GM12878 (cell line): ENCODE measurements around the gene CCDC12. TPM values are rescaled to one million over a fixed set of nuclear protein-coding genes. Genes with fewer than 3 reads are reported as not detected.
A peak's percentile ranks its signal among the peaks of the same experiment; 100 is the strongest.

Experiments used
- ASH2L ChIP-seq: fragments of 300-600, 200-600 bp; sonication (generic); IDR thresholded peaks from 2 replicates; pipeline ENCODE4 v1.6.1; 2017; ENCODE audit warnings: low read depth, mild to moderate bottlenecking, borderline replicate concordance
- ATF7 ChIP-seq: fragments of 450-650 bp; IDR thresholded peaks from 2 replicates; pipeline ENCODE4 v1.6.1; 2016; ENCODE audit warnings: low read depth, mild to moderate bottlenecking
- BHLHE40 ChIP-seq, 2 experiments: fragments of 450-650 bp in 1 of 2; IDR thresholded peaks; 2 replicates each; pipeline ENCODE4 v1.6.1; 2011 to 2017; ENCODE audit warnings: low read depth in 2 of 2, borderline replicate concordance in 1 of 2, improper control_type of control experiment in 1 of 2, low read length in 1 of 2, mild to moderate bottlenecking in 1 of 2
- CBX5 ChIP-seq: sonication (generic); IDR thresholded peaks from 2 replicates; pipeline ENCODE4 v1.6.1; 2016; ENCODE audit warnings: low read depth, moderate library complexity, mild to moderate bottlenecking, inconsistent platforms
- CHD2 ChIP-seq: IDR thresholded peaks from 2 replicates; pipeline ENCODE4 v1.6.1; 2011; ENCODE audit warnings: low read depth, low read length, improper control_type of control experiment, borderline replicate concordance
- CREM ChIP-seq: IDR thresholded peaks from 2 replicates; pipeline ENCODE4 v1.6.1; 2014; ENCODE audit warnings: antibody characterized with exemption, low read depth
- FOXM1 ChIP-seq: IDR thresholded peaks from 2 replicates; pipeline ENCODE4 v1.6.1; 2012; ENCODE audit warnings: low read depth, mild to moderate bottlenecking, inconsistent platforms, low read length, moderate library complexity
- IKZF1 ChIP-seq: fragments of 450-650 bp; conservative IDR thresholded peaks from 2 replicates; pipeline ENCODE4 v1.6.1; 2017; ENCODE audit warnings: antibody characterized with exemption, mild to moderate bottlenecking
- JUNB ChIP-seq: IDR thresholded peaks from 2 replicates; pipeline ENCODE4 v1.6.1; 2016; ENCODE audit warnings: antibody characterized with exemption, mild to moderate bottlenecking
- KLF5 ChIP-seq: fragments of 450-650 bp; IDR thresholded peaks from 2 replicates; pipeline ENCODE4 v1.6.1; 2014; ENCODE audit warnings: mild to moderate bottlenecking; ENCODE audit not compliant: partially characterized antibody
- NFYB ChIP-seq: IDR thresholded peaks from 2 replicates; pipeline ENCODE4 v1.6.1; 2011; ENCODE audit warnings: low read depth, mild to moderate bottlenecking, low read length, improper control_type of control experiment, moderate library complexity; ENCODE audit not compliant: insufficient read depth
- POLR2AphosphoS5 ChIP-seq: IDR thresholded peaks from 2 replicates; pipeline ENCODE4 v1.6.1; 2011; ENCODE audit warnings: mild to moderate bottlenecking, low read length, inconsistent platforms
- RAD21 ChIP-seq: IDR thresholded peaks from 2 replicates; pipeline ENCODE4 v1.6.1; 2011; ENCODE audit warnings: mild to moderate bottlenecking, low read depth, low read length, moderate library complexity; ENCODE audit not compliant: insufficient read depth
- RUNX3 ChIP-seq: IDR thresholded peaks from 2 replicates; pipeline ENCODE4 v1.6.1; 2012; ENCODE audit warnings: low read length, inconsistent platforms
- SREBF1 ChIP-seq: IDR thresholded peaks from 2 replicates; pipeline ENCODE4 v1.6.1; 2012; ENCODE audit warnings: mild to moderate bottlenecking, low read length
- ZSCAN29 ChIP-seq: fragments of 450-650 bp; IDR thresholded peaks from 2 replicates; pipeline ENCODE4 v1.6.1; 2017; ENCODE audit warnings: mild to moderate bottlenecking, moderate library complexity
- ZZZ3 ChIP-seq: IDR thresholded peaks from 2 replicates; pipeline ENCODE4 v1.6.1; 2011; ENCODE audit warnings: low read depth; ENCODE audit not compliant: control insufficient read depth, insufficient read length
- polyA plus RNA-seq, 11 experiments: library from polyadenylated mRNA; depleted of rRNA in 4 of 11; unstranded in 6 of 11; stranded (reverse) in 5 of 11; fragments of >200 nt; fragmentation: Nextera tagmentation in 4 of 11; fragmentation: Illumina TruSeq in 1 of 11; extraction: Ambion mirVana in 4 of 11; extraction: Trizol in 1 of 11; gene quantifications; 1 replicate in 1 of 11; 2 replicates in 10 of 11; pipeline versions ENCODE4 v1.2.1 to v1.2.3, GENCODE V29; 2011 to 2016; ENCODE audit warnings: inconsistent platforms in 2 of 11, missing spikeins in 2 of 11, low read depth in 1 of 11
- total RNA-seq, 4 experiments: library from RNA; depleted of rRNA in 3 of 4; stranded (reverse); fragments of >200 nt in 3 of 4; fragmentation: Illumina TruSeq in 1 of 4; extraction: Trizol in 1 of 4; gene quantifications; 2 replicates each; pipeline versions ENCODE4 v1.2.1 to v1.2.3, GENCODE V29; 2013 to 2021
- TF ChIP-seq, protein P1 (sequence below): IDR thresholded peaks from 2 replicates; pipeline ENCODE4 v1.6.1; 2011; ENCODE audit warnings: mild to moderate bottlenecking, low read depth, low read length, moderate library complexity; ENCODE audit not compliant: insufficient replicate concordance
- TF ChIP-seq, protein P2 (sequence below): fragments of 450-650 bp; IDR thresholded peaks from 2 replicates; pipeline ENCODE4 v1.6.1; 2017; ENCODE audit warnings: antibody characterized with exemption, mild to moderate bottlenecking, moderate library complexity
- TF ChIP-seq, protein P3 (sequence below): fragments of 450-650 bp; IDR thresholded peaks from 2 replicates; pipeline ENCODE4 v1.6.1; 2017; ENCODE audit warnings: mild to moderate bottlenecking
- TF ChIP-seq, protein P4 (sequence below): fragments of 450-650 bp; conservative IDR thresholded peaks from 2 replicates; pipeline ENCODE4 v1.6.1; 2017; ENCODE audit warnings: mild to moderate bottlenecking, moderate library complexity
- TF ChIP-seq, protein P5 (sequence below): IDR thresholded peaks from 2 replicates; pipeline ENCODE4 v1.6.1; 2011; ENCODE audit warnings: borderline replicate concordance, low read depth, mild to moderate bottlenecking, moderate library complexity, mixed read lengths, low read length; ENCODE audit not compliant: insufficient read depth; ENCODE audit errors: extremely low read length

The CCDC12 gene
- total and polyA plus RNA-seq, 10 of the 15 experiments (the other 5 are each of a cell fraction or from before 2014, with no cell fraction given): 9.2 to 91.4 (median 61.3) TPM

DNA sequence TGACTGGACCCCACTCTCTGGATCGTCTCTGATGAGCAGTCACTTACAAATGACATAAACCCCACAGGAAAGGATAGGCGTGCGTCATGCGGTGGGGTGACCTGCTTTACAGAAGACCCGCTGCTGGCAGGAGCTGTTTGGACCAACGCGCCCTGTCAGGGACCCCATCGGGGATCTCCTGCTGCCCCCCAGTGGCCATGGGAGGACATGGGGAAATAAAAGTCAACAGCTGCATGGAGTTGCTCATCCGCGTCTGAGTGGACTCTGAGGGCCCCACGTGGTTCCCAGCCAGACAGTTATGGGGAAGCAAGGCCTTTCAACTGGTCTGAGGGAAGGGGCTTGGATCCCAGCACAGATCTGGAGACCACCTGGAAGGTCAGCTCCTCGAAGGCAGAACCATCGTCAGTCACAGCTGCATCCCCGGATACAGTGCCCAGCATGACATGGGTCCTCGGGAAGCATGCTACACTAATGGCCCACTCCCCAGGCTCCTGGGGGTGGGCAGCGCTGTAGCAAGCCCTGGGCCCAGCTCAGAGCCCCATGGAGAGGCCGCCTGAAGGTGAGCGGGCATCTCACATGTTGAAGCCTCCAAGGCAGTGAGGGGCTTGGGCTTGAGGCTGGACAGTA, 66.9 kb downstream of the CCDC12 start (continued):
- TF ChIP-seq RAD21: peak; percentile 84
- TF ChIP-seq, protein P1, sequence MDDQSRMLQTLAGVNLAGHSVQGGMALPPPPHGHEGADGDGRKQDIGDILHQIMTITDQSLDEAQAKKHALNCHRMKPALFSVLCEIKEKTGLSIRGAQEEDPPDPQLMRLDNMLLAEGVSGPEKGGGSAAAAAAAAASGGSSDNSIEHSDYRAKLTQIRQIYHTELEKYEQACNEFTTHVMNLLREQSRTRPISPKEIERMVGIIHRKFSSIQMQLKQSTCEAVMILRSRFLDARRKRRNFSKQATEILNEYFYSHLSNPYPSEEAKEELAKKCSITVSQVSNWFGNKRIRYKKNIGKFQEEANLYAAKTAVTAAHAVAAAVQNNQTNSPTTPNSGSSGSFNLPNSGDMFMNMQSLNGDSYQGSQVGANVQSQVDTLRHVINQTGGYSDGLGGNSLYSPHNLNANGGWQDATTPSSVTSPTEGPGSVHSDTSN: no peak
- TF ChIP-seq, protein P2, sequence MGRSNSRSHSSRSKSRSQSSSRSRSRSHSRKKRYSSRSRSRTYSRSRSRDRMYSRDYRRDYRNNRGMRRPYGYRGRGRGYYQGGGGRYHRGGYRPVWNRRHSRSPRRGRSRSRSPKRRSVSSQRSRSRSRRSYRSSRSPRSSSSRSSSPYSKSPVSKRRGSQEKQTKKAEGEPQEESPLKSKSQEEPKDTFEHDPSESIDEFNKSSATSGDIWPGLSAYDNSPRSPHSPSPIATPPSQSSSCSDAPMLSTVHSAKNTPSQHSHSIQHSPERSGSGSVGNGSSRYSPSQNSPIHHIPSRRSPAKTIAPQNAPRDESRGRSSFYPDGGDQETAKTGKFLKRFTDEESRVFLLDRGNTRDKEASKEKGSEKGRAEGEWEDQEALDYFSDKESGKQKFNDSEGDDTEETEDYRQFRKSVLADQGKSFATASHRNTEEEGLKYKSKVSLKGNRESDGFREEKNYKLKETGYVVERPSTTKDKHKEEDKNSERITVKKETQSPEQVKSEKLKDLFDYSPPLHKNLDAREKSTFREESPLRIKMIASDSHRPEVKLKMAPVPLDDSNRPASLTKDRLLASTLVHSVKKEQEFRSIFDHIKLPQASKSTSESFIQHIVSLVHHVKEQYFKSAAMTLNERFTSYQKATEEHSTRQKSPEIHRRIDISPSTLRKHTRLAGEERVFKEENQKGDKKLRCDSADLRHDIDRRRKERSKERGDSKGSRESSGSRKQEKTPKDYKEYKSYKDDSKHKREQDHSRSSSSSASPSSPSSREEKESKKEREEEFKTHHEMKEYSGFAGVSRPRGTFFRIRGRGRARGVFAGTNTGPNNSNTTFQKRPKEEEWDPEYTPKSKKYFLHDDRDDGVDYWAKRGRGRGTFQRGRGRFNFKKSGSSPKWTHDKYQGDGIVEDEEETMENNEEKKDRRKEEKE: no peak
- TF ChIP-seq CREM: 0 out of 2 replicates have a peak, but pooled peaks have one; percentile 24
- TF ChIP-seq KLF5: no peak
- no peak for TF ChIP-seq ASH2L
- TF ChIP-seq CBX5: no peak
- no peak for TF ChIP-seq BHLHE40 (IDR thresholded peaks at IDR 0.05; ENCODE audit: borderline replicate concordance in 1 of 2, low read depth in 2 of 2, low read length in 1 of 2)
- TF ChIP-seq NFYB: no peak
- TF ChIP-seq ATF7: peak; percentile 34; the same call in 1 of the 2 replicates
- no peak for TF ChIP-seq ZZZ3
- no peak for TF ChIP-seq SREBF1
- no peak for TF ChIP-seq POLR2AphosphoS5
- TF ChIP-seq, protein P3, sequence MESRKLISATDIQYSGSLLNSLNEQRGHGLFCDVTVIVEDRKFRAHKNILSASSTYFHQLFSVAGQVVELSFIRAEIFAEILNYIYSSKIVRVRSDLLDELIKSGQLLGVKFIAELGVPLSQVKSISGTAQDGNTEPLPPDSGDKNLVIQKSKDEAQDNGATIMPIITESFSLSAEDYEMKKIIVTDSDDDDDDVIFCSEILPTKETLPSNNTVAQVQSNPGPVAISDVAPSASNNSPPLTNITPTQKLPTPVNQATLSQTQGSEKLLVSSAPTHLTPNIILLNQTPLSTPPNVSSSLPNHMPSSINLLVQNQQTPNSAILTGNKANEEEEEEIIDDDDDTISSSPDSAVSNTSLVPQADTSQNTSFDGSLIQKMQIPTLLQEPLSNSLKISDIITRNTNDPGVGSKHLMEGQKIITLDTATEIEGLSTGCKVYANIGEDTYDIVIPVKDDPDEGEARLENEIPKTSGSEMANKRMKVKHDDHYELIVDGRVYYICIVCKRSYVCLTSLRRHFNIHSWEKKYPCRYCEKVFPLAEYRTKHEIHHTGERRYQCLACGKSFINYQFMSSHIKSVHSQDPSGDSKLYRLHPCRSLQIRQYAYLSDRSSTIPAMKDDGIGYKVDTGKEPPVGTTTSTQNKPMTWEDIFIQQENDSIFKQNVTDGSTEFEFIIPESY: no peak
- 0 out of 2 replicates have a peak, but pooled peaks have one; percentile 6 for TF ChIP-seq CHD2
- 0 out of 2 replicates have a peak, but pooled peaks have one; percentile 1 for TF ChIP-seq RUNX3
- TF ChIP-seq, protein P4, sequence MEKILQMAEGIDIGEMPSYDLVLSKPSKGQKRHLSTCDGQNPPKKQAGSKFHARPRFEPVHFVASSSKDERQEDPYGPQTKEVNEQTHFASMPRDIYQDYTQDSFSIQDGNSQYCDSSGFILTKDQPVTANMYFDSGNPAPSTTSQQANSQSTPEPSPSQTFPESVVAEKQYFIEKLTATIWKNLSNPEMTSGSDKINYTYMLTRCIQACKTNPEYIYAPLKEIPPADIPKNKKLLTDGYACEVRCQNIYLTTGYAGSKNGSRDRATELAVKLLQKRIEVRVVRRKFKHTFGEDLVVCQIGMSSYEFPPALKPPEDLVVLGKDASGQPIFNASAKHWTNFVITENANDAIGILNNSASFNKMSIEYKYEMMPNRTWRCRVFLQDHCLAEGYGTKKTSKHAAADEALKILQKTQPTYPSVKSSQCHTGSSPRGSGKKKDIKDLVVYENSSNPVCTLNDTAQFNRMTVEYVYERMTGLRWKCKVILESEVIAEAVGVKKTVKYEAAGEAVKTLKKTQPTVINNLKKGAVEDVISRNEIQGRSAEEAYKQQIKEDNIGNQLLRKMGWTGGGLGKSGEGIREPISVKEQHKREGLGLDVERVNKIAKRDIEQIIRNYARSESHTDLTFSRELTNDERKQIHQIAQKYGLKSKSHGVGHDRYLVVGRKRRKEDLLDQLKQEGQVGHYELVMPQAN: no peak
- no peak for TF ChIP-seq ZSCAN29
- TF ChIP-seq, protein P5, sequence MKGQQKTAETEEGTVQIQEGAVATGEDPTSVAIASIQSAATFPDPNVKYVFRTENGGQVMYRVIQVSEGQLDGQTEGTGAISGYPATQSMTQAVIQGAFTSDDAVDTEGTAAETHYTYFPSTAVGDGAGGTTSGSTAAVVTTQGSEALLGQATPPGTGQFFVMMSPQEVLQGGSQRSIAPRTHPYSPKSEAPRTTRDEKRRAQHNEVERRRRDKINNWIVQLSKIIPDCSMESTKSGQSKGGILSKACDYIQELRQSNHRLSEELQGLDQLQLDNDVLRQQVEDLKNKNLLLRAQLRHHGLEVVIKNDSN: peak; percentile 70
- peak; percentile 21; the same call in 1 of the 2 replicates for TF ChIP-seq IKZF1
- TF ChIP-seq JUNB: no peak
- no peak for TF ChIP-seq FOXM1
